ENCODE measurements around the gene MAT1A. TPM values are rescaled to one million over a fixed set of nuclear protein-coding genes. Genes with fewer than 3 reads are reported as not detected.

Gene MAT1A
- total RNA-seq, 1 experiment from 2014 or later, result 1.6 TPM

DNA sequence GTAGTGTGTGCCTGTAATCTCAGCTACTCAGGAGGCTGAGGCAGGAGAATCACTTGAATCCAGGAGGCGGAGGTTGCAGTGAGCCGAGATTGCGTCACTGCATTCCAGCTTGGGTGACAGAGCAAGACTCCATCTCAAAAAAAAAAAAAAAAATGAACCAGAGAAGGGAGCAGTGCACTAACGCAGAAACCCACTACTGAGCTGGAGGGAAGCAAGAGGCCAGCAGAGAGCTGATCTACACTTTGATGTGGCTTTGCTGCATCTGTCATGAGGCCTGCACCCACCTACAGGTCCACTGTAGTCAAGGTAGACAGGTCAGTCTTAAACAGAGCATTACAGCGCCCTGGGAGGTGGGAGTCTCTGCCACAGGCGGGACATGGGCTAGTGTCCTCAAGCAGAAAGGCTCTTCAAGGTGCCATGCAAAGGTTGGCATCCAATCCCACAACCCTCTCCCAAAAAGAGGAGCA, 30.0 kb downstream of the MAT1A start:
- POLR2A ChIA-PET, result no interaction called here
- intact Hi-C loops (cut with micrococcal nuclease), result loop anchor here (10.0 kb wide), 3 partner anchors 205 to 275 kb away; partner anchors contain the start of gene SH2D4B
- H3K9me3 ChIP-seq (ENCODE audit: control insufficient read depth in 1 of 2, insufficient read depth in 1 of 2, low read depth in 1 of 2, low read length in 2 of 2), result no peaks in the 10 kb centered on the region
- H3K27me3 ChIP-seq (ENCODE audit: insufficient read depth, low read length), result no peaks in the 10 kb centered on the region
- CTCF ChIA-PET, result no interaction called here
- TF ChIP-seq ZNF274 (IDR thresholded peaks at IDR 0.05; ENCODE audit: low read depth, low read length) (no peak), EZH2 (IDR thresholded peaks at IDR 0.05) (no peak), ELF1 (IDR thresholded peaks at IDR 0.05; ENCODE audit: borderline replicate concordance, low read depth) (no peak), CEBPB (IDR thresholded peaks at IDR 0.05; ENCODE audit: low read depth) (no peak), ZFX (IDR thresholded peaks at IDR 0.05) (no peak), POLR2AphosphoS5 (IDR thresholded peaks at IDR 0.05; ENCODE audit: low read depth, low read length) (no peak), SP1 (IDR thresholded peaks at IDR 0.05; ENCODE audit: low read depth) (no peak), TCF7L2 (IDR thresholded peaks at IDR 0.05; ENCODE audit: borderline replicate concordance, extremely low read depth, insufficient read depth, insufficient read length) (no peak), ATF3 (IDR thresholded peaks at IDR 0.05) (no peak), CBX3 (IDR thresholded peaks at IDR 0.05; ENCODE audit: low read depth) (no peak), SRF (IDR thresholded peaks at IDR 0.05; ENCODE audit: low read depth) (no peak), CTCF (IDR thresholded peaks at IDR 0.05 in 2 of 3, conservative IDR thresholded peaks at IDR 0.05 in 1 of 3; ENCODE audit: borderline replicate concordance in 1 of 3, insufficient read depth in 1 of 3, low read depth in 2 of 3, low read length in 2 of 3) (no peak), POLR2A (IDR thresholded peaks at IDR 0.05; ENCODE audit: borderline replicate concordance, extremely low read depth, insufficient read depth, insufficient read length) (no peak), JUND (IDR thresholded peaks at IDR 0.05) (no peak), REST (IDR thresholded peaks at IDR 0.05; ENCODE audit: low read depth) (no peak), YY1 (IDR thresholded peaks at IDR 0.05; ENCODE audit: extremely low read depth, insufficient replicate concordance, low read depth, low read length) (no peak), EZH2phosphoT487 (IDR thresholded peaks at IDR 0.05; ENCODE audit: borderline replicate concordance) (no peak)
- TF ChIP-seq, protein P1, sequence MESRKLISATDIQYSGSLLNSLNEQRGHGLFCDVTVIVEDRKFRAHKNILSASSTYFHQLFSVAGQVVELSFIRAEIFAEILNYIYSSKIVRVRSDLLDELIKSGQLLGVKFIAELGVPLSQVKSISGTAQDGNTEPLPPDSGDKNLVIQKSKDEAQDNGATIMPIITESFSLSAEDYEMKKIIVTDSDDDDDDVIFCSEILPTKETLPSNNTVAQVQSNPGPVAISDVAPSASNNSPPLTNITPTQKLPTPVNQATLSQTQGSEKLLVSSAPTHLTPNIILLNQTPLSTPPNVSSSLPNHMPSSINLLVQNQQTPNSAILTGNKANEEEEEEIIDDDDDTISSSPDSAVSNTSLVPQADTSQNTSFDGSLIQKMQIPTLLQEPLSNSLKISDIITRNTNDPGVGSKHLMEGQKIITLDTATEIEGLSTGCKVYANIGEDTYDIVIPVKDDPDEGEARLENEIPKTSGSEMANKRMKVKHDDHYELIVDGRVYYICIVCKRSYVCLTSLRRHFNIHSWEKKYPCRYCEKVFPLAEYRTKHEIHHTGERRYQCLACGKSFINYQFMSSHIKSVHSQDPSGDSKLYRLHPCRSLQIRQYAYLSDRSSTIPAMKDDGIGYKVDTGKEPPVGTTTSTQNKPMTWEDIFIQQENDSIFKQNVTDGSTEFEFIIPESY (IDR thresholded peaks at IDR 0.05; ENCODE audit: extremely low read depth, insufficient replicate concordance, low read length), result no peak
- H3K27ac ChIP-seq (ENCODE audit: low read depth, low read length), result no peak overlapping the region
- H3K4me1 ChIP-seq (ENCODE audit: control insufficient read depth in 1 of 2, insufficient read depth in 2 of 2, low read length in 2 of 2), result peaks cover 0 to 3% of the 10 kb centered on the region in 2 experiments; a peak in 1 of 4 replicates
- RAD21 ChIA-PET (ENCODE audit: low non-redundant PET in 1 of 2, low total read pairs in 2 of 2, uncharacterized antibody in 2 of 2, unreplicated experiment in 2 of 2), result no interaction called here
- no peak for ATAC-seq
- no peak overlapping the region for H2AFZ ChIP-seq (ENCODE audit: low read depth, low read length, poor library complexity, severe bottlenecking)
- no peak for DNase-seq (ENCODE audit: low read depth, low spot score)
- no peaks in the 10 kb centered on the region for H3K36me3 ChIP-seq (ENCODE audit: control insufficient read depth in 1 of 2, insufficient read depth in 2 of 2, low read length in 2 of 2)
- H3K9me2 ChIP-seq (ENCODE audit: insufficient read depth), result no peaks in the 10 kb centered on the region
- no TSS peak for BruUV-seq (replicated peaks)
- H3K79me2 ChIP-seq (ENCODE audit: insufficient read depth, low read length), result no peaks in the 10 kb centered on the region
- H3K4me3 ChIP-seq (replicated peaks in 1 of 2; ENCODE audit: low read depth in 1 of 2, low read length in 2 of 2), result no peak overlapping the region
- no peak overlapping the region for H3K4me2 ChIP-seq (ENCODE audit: low read length)
- H4K20me1 ChIP-seq (ENCODE audit: insufficient read depth), result no peaks in the 10 kb centered on the region
- no peak overlapping the region for H3K9ac ChIP-seq (ENCODE audit: low read length)
